AG09309 (cell line): Measurements from ENCODE around the gene SYN1.

ENCODE experiments used
- DNase-seq: peaks from one replicate; pipeline ENCODE4 v3.0.0-alpha.2; 2010; ENCODE audit warnings: low read depth
- H3K4me3 ChIP-seq: 2 replicates; pipeline ENCODE4 v1.5.1; 2011; ENCODE audit warnings: mild to moderate bottlenecking, low read depth, low read length, moderate library complexity; ENCODE audit not compliant: control insufficient read depth
- CTCF ChIP-seq: IDR thresholded peaks from 2 replicates; pipeline ENCODE4 v1.5.1; 2011; ENCODE audit warnings: mild to moderate bottlenecking, low read depth, low read length, inconsistent platforms; ENCODE audit not compliant: insufficient read depth, control insufficient read depth; ENCODE audit errors: missing control alignments

Gene SYN1

GRCh38 chrX:47623540-47624027, 3.9 kb upstream of the SYN1 start:
- peak; percentile 27 for DNase-seq
- peak overlapping the region; percentile 41 for H3K4me3 ChIP-seq
- no peak for TF ChIP-seq CTCF

- DNase-seq = no peak
- no peak overlapping the region for H3K4me3 ChIP-seq
- TF ChIP-seq CTCF = no peak
Measured at GRCh38 chrX:47621851-47622250, 2.2 kb upstream of the SYN1 start.

- DNase-seq = no peak
Measured at GRCh38 chrX:47620303-47620685, 637 bp upstream of the SYN1 start.

GRCh38 chrX:47618923-47619485, 653 bp downstream of the SYN1 start:
- no peak for TF ChIP-seq CTCF
- DNase-seq = no peak
- H3K4me3 ChIP-seq = no peak overlapping the region

More at GRCh38 chrX:47620303-47620685, 637 bp upstream of the SYN1 start:
- no peak for TF ChIP-seq CTCF
- no peak overlapping the region for H3K4me3 ChIP-seq

GRCh38 chrX:47614618-47615017, 5.0 kb downstream of the SYN1 start:
- TF ChIP-seq CTCF = no peak
- DNase-seq = no peak
- no peak overlapping the region for H3K4me3 ChIP-seq

- DNase-seq = no peak
- no peak overlapping the region for H3K4me3 ChIP-seq
- TF ChIP-seq CTCF = no peak
Measured at GRCh38 chrX:47613082-47613481, 6.6 kb downstream of the SYN1 start.
